Natural killer cell (primary cell): ENCODE data around the gene SRC. TPM values are rescaled to one million over a fixed set of nuclear protein-coding genes. Genes with fewer than 3 reads are reported as not detected.

Source experiments
- ATAC-seq, 3 donors: fragments of 150-1000 bp in 2 of 3; fragments of 200-7000 bp in 1 of 3; cut with Tn5 transposase; 1 replicate in 1 of 3; 2 replicates in 2 of 3; pipeline ENCODE4 v1.10.0; 2021; ENCODE audit warnings: mild to moderate bottlenecking in 2 of 3, moderate library complexity in 2 of 3
- DNase-seq, 2 donors: peaks; one replicate each; pipeline versions ENCODE4 v3.0.0 to v3.0.0-alpha.2; 2013 to 2021; ENCODE audit warnings: mixed read lengths in 1 of 2
- H3K27ac ChIP-seq: one replicate; pipeline ENCODE4 v1.5.1; 2013; ENCODE audit warnings: mild to moderate bottlenecking, low read length
- H3K27me3 ChIP-seq: one replicate; pipeline ENCODE4 v1.6.1; 2013; ENCODE audit warnings: low read length; ENCODE audit not compliant: control insufficient read depth, insufficient read depth
- H3K36me3 ChIP-seq: one replicate; pipeline ENCODE4 v1.6.1; 2013; ENCODE audit warnings: low read length; ENCODE audit not compliant: control insufficient read depth, insufficient read depth
- H3K4me1 ChIP-seq: one replicate; pipeline ENCODE4 v1.6.1; 2013; ENCODE audit warnings: low read length; ENCODE audit not compliant: control insufficient read depth, insufficient read depth
- H3K4me3 ChIP-seq: one replicate; pipeline ENCODE4 v1.5.1; 2013; ENCODE audit warnings: low read length
- H3K9me3 ChIP-seq: one replicate; pipeline ENCODE4 v1.6.1; 2013; ENCODE audit warnings: low read length; ENCODE audit not compliant: control insufficient read depth, insufficient read depth
- H3K27ac Mint-ChIP-seq, 2 donors: one replicate each; pipeline ENCODE4 v1.8.0; 2022; ENCODE audit warnings: mild to moderate bottlenecking in 2 of 2, mixed read lengths in 2 of 2, moderate library complexity in 1 of 2
- H3K27me3 Mint-ChIP-seq, 2 donors: one replicate each; pipeline ENCODE4 v1.8.0; 2022; ENCODE audit warnings: low read depth in 2 of 2, mixed read lengths in 2 of 2
- H3K36me3 Mint-ChIP-seq: one replicate; pipeline ENCODE4 v1.8.0; 2022; ENCODE audit warnings: mixed read lengths
- H3K4me1 Mint-ChIP-seq, 2 donors: one replicate each; pipeline ENCODE4 v1.8.0; 2022; ENCODE audit warnings: mixed read lengths in 2 of 2
- H3K4me3 Mint-ChIP-seq: one replicate; pipeline ENCODE4 v1.8.0; 2022; ENCODE audit warnings: mild to moderate bottlenecking, moderate library complexity, mixed read lengths
- H3K9me3 Mint-ChIP-seq, 2 donors: one replicate each; pipeline ENCODE4 v1.8.0; 2022; ENCODE audit warnings: mixed read lengths in 2 of 2
- WGBS: methylation state at CpG from one replicate; pipeline ENCODE4 v1.1.7; 2013; ENCODE audit warnings: missing lambda C conversion rate; ENCODE audit not compliant: insufficient coverage; 5-methylcytosine and 5-hydroxymethylcytosine counted together
- intact Hi-C: fragments of 100-400 bp; cut with micrococcal nuclease; formaldehyde crosslinking; loops from one replicate; pipeline ENCODE4 v1.14.2; 2022
- total RNA-seq, 4 donors: library from RNA; stranded (reverse); fragments of 120-200 nt in 1 of 4; gene quantifications; one replicate each; pipeline versions ENCODE4 v1.2.3 to v1.2.4, GENCODE V29; 2013 to 2022
- TF ChIP-seq, protein P1 (sequence below): fragments of 200-600 bp; IDR thresholded peaks from one replicate; pipeline ENCODE4 v1.8.0; 2022; ENCODE audit warnings: antibody characterized with exemption

Gene SRC
- total RNA-seq, 3 donors from 2014 or later (not counting 1 experiment from before 2014, with no cell fraction given): 2.3 to 15.6 (median 10.5) TPM

DNA sequence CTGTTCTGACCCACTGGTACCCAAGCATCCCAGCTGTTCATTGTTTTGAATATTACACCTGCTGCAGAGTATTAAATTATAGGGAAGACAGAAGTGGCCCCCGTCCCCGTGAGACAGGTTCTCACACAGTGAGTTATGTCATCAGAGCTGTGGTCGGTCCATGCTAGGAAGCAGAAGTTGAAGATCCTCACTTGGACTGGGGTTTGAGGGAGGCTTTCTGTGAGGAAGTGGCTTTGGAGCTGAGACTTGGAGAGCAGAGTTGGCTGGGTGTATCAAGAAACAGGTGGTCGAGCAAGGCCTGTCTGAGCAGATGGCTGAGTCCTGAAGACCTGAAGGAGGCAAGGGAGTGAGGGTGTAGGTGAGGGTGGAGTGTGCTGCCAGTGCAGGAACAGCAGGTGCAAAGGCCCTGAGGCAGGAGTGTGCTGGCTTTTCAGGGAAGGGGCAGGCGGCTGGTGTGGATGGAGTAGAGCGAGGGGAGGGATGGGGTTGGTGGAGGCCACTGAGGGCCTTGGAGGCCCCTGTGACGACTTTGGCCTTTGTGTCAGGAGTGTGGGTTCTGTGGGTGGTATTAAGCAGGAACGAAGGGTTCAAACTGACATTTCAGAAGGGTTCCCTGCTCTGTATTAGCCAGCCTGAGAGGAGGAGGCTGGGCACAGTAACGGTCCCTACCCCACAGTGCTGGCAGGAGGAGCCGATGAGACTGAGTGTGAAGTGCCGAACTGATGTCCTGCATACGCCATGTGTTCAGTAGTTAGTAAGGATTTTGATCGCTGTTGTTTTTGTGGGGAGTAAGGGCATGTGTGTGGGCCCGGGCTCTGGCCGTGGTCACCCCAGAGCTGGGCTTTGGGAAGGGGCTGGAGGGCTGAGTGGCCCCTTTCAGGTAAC is 11.8 kb downstream of the SRC start:
- Mint-ChIP-seq H3K36me3 (no peaks in the 10 kb centered on the region), H3K4me1 (peaks cover 0 to 25% of the 10 kb centered on the region in 2 donors), H3K27me3 (no peaks in the 10 kb centered on the region), H3K4me3 (no peak overlapping the region), H3K9me3 (no peaks in the 10 kb centered on the region), H3K27ac (peak overlapping the region in 1 of 2 donors; percentile 37)
- no peaks in the 10 kb centered on the region for H3K36me3 ChIP-seq
- TF ChIP-seq, protein P1, sequence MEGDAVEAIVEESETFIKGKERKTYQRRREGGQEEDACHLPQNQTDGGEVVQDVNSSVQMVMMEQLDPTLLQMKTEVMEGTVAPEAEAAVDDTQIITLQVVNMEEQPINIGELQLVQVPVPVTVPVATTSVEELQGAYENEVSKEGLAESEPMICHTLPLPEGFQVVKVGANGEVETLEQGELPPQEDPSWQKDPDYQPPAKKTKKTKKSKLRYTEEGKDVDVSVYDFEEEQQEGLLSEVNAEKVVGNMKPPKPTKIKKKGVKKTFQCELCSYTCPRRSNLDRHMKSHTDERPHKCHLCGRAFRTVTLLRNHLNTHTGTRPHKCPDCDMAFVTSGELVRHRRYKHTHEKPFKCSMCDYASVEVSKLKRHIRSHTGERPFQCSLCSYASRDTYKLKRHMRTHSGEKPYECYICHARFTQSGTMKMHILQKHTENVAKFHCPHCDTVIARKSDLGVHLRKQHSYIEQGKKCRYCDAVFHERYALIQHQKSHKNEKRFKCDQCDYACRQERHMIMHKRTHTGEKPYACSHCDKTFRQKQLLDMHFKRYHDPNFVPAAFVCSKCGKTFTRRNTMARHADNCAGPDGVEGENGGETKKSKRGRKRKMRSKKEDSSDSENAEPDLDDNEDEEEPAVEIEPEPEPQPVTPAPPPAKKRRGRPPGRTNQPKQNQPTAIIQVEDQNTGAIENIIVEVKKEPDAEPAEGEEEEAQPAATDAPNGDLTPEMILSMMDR: no peak
- H3K4me3 ChIP-seq: no peak overlapping the region
- ATAC-seq (peak in 1 of 3 donors; percentile 41), DNase-seq (no peak)
- H3K27ac ChIP-seq: no peak overlapping the region
- no peaks in the 10 kb centered on the region for H3K27me3 ChIP-seq
- intact Hi-C loops: no loop called here
- H3K9me3 ChIP-seq: no peaks in the 10 kb centered on the region
- H3K4me1 ChIP-seq: peaks cover 25% of the 10 kb centered on the region
- 77% methylated on average over 15 of the region's 15 CpGs for WGBS

- ATAC-seq: no peak
- no peak overlapping the region for H3K4me3 Mint-ChIP-seq
- peak overlapping the region in 1 of 2 donors; percentile 24 for H3K27ac Mint-ChIP-seq
- TF ChIP-seq, protein P1: no peak
- H3K4me1 Mint-ChIP-seq: peaks cover 0 to 25% of the 10 kb centered on the region in 2 donors
- no peaks in the 10 kb centered on the region for H3K9me3 ChIP-seq
- H3K27ac ChIP-seq: no peak overlapping the region
- intact Hi-C loops: no loop called here
- no peak overlapping the region for H3K4me3 ChIP-seq
- peaks cover 25% of the 10 kb centered on the region for H3K4me1 ChIP-seq
- no peaks in the 10 kb centered on the region for H3K9me3 Mint-ChIP-seq
- H3K27me3 ChIP-seq: no peaks in the 10 kb centered on the region
- no peaks in the 10 kb centered on the region for H3K36me3 Mint-ChIP-seq
- DNase-seq: no peak
- 93% methylated on average over 23 of the region's 23 CpGs for WGBS
- no peaks in the 10 kb centered on the region for H3K36me3 ChIP-seq
- no peaks in the 10 kb centered on the region for H3K27me3 Mint-ChIP-seq
These were observed 12.6 kb downstream of the SRC start for GRCh38 chr20:37358366-37359150.

DNA sequence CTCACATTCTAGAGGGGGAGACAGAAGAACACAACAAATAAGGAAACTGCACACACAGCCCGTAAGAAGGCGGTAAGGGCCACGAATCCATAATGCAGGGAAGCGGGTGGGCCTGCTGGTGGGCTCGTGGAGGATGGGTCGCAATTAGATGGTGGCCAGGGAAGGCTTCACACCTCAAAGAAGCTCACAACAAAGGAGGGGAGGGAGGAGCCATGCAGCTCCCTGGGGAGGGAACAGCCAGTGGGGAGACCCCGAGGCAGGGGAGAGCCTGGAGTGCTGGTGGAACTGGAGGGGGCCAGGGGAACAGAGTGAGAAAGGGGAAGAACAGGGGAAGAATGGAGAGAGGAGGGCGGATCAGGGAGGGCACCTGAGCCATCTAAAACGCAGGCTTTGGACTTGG is 13.4 kb downstream of the SRC start:
- Mint-ChIP-seq H3K4me1 (peaks cover 0 to 25% of the 10 kb centered on the region in 2 donors), H3K9me3 (no peaks in the 10 kb centered on the region), H3K27ac (peak overlapping the region in 1 of 2 donors; percentile 24), H3K27me3 (no peaks in the 10 kb centered on the region), H3K36me3 (no peaks in the 10 kb centered on the region), H3K4me3 (no peak overlapping the region)
- intact Hi-C loops: no loop called here
- Histone ChIP-seq H3K4me3 (no peak overlapping the region), H3K36me3 (no peaks in the 10 kb centered on the region), H3K27me3 (no peaks in the 10 kb centered on the region), H3K4me1 (peaks cover 25% of the 10 kb centered on the region), H3K27ac (no peak overlapping the region), H3K9me3 (no peaks in the 10 kb centered on the region)
- no peak for ATAC-seq
- TF ChIP-seq, protein P1: no peak
- 90% methylated on average over 9 of the region's 9 CpGs for WGBS
- no peak for DNase-seq
